Measurements from ENCODE around the gene DLG1. TPM values are rescaled to one million over a fixed set of nuclear protein-coding genes. Genes with fewer than 3 reads are reported as not detected.

Gene DLG1
- total RNA-seq, 1 donor from 2014 or later, result 157 TPM

GRCh38 chr3:196995646-196996355 lies 302.6 kb downstream of the DLG1 start:
- H3K9me3 Mint-ChIP-seq (ENCODE audit: low read depth), result no peaks in the 10 kb centered on the region
- no peak overlapping the region for H3K27ac Mint-ChIP-seq (ENCODE audit: unreplicated experiment)
- no peak overlapping the region for H3K4me3 Mint-ChIP-seq (ENCODE audit: unreplicated experiment)
- no peaks in the 10 kb centered on the region for H3K36me3 Mint-ChIP-seq (ENCODE audit: low read depth)
- no peaks in the 10 kb centered on the region for H3K4me1 Mint-ChIP-seq (ENCODE audit: low read depth)
- DNase-seq (ENCODE audit: low spot score), result peak; percentile 33
- no peaks in the 10 kb centered on the region for H3K27me3 Mint-ChIP-seq (ENCODE audit: low read depth)
- no peak for TF ChIP-seq CTCF (IDR thresholded peaks at IDR 0.05)

DNA sequence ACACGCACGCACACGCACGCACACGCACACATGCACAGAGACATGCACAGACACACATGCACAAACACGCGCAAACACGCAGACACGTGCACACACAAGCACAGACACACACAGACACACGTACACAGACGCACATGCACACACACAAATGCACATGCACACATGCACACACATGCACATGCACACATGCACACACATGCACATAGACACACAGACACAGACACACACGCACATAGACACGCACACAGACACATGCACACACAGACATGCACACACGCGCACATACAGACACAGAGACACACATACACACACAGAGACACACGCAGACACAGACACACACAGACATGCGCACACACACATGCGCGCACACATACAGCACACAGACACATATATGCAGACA lies 303.4 kb downstream of the DLG1 start:
- Mint-ChIP-seq H3K9me3 (ENCODE audit: low read depth) (no peaks in the 10 kb centered on the region), H3K27ac (ENCODE audit: unreplicated experiment) (no peak overlapping the region), H3K4me3 (ENCODE audit: unreplicated experiment) (no peak overlapping the region), H3K27me3 (ENCODE audit: low read depth) (no peaks in the 10 kb centered on the region), H3K36me3 (ENCODE audit: low read depth) (no peaks in the 10 kb centered on the region), H3K4me1 (ENCODE audit: low read depth) (no peaks in the 10 kb centered on the region)
- peak; percentile 20 for DNase-seq (ENCODE audit: low spot score)
- TF ChIP-seq CTCF (IDR thresholded peaks at IDR 0.05), result no peak

GRCh38 chr3:196994056-196994455 lies 304.4 kb downstream of the DLG1 start:
- no peak for TF ChIP-seq CTCF (IDR thresholded peaks at IDR 0.05)
- DNase-seq (ENCODE audit: low spot score), result peak; percentile 68
- Mint-ChIP-seq H3K36me3 (ENCODE audit: low read depth) (no peaks in the 10 kb centered on the region), H3K4me3 (ENCODE audit: unreplicated experiment) (no peak overlapping the region), H3K4me1 (ENCODE audit: low read depth) (no peaks in the 10 kb centered on the region), H3K27ac (ENCODE audit: unreplicated experiment) (no peak overlapping the region), H3K27me3 (ENCODE audit: low read depth) (no peaks in the 10 kb centered on the region), H3K9me3 (ENCODE audit: low read depth) (no peaks in the 10 kb centered on the region)

Small RNA genes lying within 50 kb of the gene (microRNA-seq; reads per million reads assigned to microRNA genes)
- not detected for gene MIR4797 (ENCODE audit: borderline number of aligned reads)

Measured in chondrocyte (in vitro differentiated cells).